ENCODE measurements around the gene PARP16. TPM values are rescaled to one million over a fixed set of nuclear protein-coding genes. Genes with fewer than 3 reads are reported as not detected.

Gene PARP16
- total RNA-seq, 3 donors from 2014 or later, result 10.5 to 14.1 (median 10.9) TPM

DNA sequence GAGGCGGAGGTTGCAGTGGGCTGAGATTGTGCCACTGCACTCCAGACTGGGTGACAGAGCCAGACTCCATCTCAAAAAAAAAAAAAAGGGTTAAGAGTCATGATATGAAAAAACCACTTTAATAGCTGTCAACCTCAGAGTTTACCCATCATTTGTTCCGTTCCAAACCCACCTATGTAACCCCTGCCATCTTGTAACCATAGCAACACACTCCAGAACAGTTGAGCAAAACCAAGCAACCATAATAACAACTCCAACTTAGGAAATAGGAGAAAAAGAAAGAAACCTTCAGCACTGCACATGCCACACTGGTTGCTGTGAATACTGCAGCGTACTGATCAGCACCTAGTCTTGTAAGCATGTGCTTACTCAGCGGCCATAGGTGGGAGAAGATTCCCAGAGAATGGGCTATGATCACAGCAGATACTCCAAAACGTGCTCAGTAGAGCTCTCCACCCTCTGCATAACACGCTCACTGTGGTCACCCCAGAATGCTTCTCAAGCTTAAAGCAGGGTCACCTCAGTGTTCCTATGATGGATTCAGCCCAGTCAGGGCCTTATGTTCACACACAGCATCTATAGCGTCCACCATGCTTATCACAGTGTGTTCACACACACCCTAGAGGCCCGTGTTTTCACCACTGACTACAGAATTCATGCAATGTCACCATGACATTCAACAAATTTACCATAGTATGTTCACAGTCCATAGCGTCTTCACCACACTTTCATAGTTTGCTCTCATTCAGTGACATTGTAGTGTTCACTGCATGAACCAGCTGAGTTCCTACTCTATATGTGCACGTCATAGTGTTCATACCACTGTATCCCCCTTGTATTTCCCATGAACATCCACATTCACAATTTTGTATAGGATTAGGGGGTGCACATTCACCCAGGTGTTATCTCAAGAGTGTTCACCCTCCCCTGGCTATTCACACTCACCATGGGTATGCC lies 68.9 kb downstream of the PARP16 start:
- H3K36me3 Mint-ChIP-seq (ENCODE audit: insufficient read depth), result no peaks in the 10 kb centered on the region
- H3K27me3 Mint-ChIP-seq (ENCODE audit: low read depth), result no peaks in the 10 kb centered on the region
- H3K9me3 Mint-ChIP-seq, result no peaks in the 10 kb centered on the region
- DNase-seq (no peak), ATAC-seq (no peak)
- H3K4me3 Mint-ChIP-seq, result no peak overlapping the region
- H3K4me1 Mint-ChIP-seq (ENCODE audit: low read depth), result no peaks in the 10 kb centered on the region

DNA sequence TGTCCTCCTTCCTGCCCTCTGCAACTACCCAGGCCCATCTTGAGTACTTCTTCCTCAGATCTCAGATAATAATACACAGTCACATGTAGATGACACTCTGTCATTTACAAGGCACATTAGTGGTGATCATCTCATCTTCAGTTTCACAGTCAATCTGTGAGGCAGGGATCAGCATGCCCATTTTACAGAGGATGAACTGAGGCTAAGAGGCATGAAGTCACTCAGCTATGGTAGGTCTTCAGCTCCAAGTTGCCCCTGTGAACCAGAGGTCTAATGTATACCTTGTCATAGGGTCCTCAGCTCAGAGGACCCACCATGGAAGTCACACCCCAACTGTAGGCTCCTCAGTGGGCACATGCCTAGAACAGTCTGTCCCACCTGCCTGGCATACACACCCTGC lies 71.2 kb downstream of the PARP16 start:
- no peak for ATAC-seq
- no peak for DNase-seq
- H3K9me3 Mint-ChIP-seq, result no peaks in the 10 kb centered on the region
- H3K4me3 Mint-ChIP-seq, result no peak overlapping the region
- no peaks in the 10 kb centered on the region for H3K36me3 Mint-ChIP-seq (ENCODE audit: insufficient read depth)
- H3K27me3 Mint-ChIP-seq (ENCODE audit: low read depth), result no peaks in the 10 kb centered on the region
- no peaks in the 10 kb centered on the region for H3K4me1 Mint-ChIP-seq (ENCODE audit: low read depth)

DNA sequence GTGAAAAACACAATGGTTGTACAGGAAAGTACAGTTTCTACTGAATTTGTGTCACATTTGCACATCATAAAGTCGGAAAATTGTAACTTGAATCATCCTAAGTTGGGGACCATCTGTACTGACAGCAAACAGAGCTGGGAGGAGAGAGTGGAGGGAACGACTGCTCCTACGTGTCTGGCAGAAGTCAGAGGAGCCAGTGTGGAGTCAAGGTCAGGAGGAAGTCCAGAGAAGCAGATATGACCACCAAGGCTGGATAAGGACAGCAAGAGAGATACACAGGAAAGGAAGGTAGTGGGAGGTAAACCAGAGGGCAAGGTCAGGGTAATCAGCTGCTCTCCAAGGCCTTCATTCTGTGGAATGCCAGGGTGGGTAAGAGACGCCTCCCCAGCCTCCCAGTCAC lies 72.7 kb downstream of the PARP16 start:
- Mint-ChIP-seq H3K9me3 (no peaks in the 10 kb centered on the region), H3K27me3 (ENCODE audit: low read depth) (no peaks in the 10 kb centered on the region), H3K36me3 (ENCODE audit: insufficient read depth) (no peaks in the 10 kb centered on the region), H3K4me1 (ENCODE audit: low read depth) (no peaks in the 10 kb centered on the region), H3K4me3 (no peak overlapping the region)
- ATAC-seq, result no peak
- DNase-seq, result no peak

DNA sequence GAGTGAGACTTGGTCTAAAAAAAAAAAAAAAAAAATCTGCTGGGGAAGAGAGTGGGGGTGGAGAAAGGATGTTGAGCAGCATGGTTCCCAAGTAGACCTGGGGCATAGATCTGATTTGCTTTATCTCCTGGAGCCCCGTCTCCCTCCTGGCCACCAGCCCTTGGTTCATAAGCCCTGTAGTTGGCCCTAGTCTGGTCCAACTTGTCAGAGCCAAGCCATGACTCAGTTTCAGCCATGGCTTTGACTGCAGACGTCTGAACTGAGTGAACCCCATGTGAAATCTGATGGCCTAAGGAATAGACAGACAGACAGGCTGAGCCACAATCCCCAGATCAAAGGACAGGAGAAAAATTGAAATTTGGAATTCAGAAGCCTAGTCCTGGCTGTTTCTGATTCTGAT lies 73.4 kb downstream of the PARP16 start:
- no peak overlapping the region for H3K4me3 Mint-ChIP-seq
- H3K9me3 Mint-ChIP-seq, result no peaks in the 10 kb centered on the region
- no peaks in the 10 kb centered on the region for H3K4me1 Mint-ChIP-seq (ENCODE audit: low read depth)
- no peaks in the 10 kb centered on the region for H3K27me3 Mint-ChIP-seq (ENCODE audit: low read depth)
- no peaks in the 10 kb centered on the region for H3K36me3 Mint-ChIP-seq (ENCODE audit: insufficient read depth)
- DNase-seq (no peak), ATAC-seq (no peak)

DNA sequence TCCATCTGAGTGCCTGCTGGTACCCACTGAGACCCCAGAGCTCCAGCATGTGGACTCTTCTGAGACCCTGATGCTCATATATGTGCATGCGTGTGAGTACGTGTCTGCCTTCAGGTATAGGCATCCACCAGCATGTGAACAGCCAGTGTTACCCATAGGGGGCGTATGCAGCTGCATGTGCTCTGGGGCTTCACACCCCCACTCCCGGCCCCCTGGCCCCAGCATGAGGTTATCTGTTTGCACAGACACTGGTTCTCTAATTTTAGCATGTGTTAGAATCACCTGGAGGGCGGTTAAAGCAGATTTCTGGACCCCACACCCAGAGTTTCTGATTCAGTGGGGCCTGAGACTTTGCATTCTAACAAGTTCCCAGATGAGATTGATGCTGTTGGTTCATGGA lies 74.6 kb downstream of the PARP16 start:
- DNase-seq (peak; percentile 18), ATAC-seq (peak; percentile 66 to 81)
- Mint-ChIP-seq H3K9me3 (no peaks in the 10 kb centered on the region), H3K36me3 (ENCODE audit: insufficient read depth) (no peaks in the 10 kb centered on the region), H3K4me1 (ENCODE audit: low read depth) (no peaks in the 10 kb centered on the region), H3K27me3 (ENCODE audit: low read depth) (no peaks in the 10 kb centered on the region), H3K4me3 (no peak overlapping the region)

DNA sequence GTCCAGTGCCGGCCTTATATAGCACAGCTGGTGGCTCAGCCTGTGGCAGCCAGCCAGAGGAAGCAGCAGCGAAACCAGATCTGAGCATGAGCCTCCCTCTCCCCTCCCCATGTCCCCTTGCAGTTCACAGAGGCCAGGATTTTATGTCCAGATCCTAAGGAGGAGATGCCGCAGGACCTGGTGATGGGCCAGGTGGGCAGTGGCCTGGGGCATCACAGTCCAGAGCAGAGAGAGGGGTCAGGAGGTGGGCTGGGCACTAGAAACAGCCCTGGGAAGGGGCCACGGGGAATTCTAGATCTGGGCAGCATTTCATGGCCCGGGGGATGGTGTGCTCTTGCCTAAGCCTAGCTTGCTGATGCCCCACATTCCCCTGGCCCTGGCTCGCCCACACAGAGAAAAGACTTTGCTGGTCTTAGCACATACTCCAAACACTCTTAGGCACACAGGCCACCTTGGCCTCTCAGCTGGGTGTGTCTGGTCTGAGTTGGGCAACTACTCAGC lies 75.2 kb downstream of the PARP16 start:
- no peaks in the 10 kb centered on the region for H3K9me3 Mint-ChIP-seq
- DNase-seq, result no peak
- H3K4me3 Mint-ChIP-seq, result no peak overlapping the region
- H3K4me1 Mint-ChIP-seq (ENCODE audit: low read depth), result no peaks in the 10 kb centered on the region
- ATAC-seq, result no peak
- H3K36me3 Mint-ChIP-seq (ENCODE audit: insufficient read depth), result no peaks in the 10 kb centered on the region
- no peaks in the 10 kb centered on the region for H3K27me3 Mint-ChIP-seq (ENCODE audit: low read depth)

DNA sequence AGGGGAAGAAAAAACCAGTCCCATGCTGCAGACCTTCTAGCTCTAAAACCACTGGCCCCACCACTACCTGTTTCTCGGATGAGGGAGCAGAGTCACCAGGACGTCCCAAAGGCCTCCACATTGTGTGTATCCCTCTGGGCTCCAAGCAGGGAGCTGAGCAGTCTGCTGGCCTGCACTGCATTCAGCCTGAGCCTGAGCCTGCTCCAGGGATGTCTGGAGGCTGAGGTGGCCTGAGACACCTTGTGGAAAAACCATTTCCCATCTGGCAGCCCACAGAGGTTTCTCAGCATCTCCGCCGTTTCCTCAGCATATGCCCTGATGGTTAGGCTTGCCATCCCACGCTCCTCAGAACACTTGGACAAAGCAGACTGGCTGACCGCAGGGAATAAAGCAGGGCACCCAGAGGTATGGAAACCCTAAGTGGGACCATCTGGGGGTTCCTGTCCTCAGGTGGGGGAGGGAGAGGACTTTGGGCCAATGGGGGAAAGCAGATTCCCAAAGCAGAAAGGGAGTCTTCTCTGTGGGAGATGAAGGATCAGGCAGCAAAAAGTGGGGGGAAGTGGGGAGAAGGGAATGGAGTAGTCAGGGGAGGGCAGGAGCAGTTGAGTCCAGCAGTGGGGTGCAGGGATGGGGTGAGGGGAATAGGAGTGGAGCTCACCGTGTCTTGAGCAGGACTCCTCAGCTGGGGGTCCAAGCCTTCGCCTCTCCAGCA lies 75.8 kb downstream of the PARP16 start, which contains the start of gene CILP:
CILP (minus strand) TSS at position 704 of the 712 bp plus-strand sequence. CDS start 1,718 bp downstream, outside the sequence.
- no peaks in the 10 kb centered on the region for H3K36me3 Mint-ChIP-seq (ENCODE audit: insufficient read depth)
- no peak within 1 kb of the TSS for H3K4me3 Mint-ChIP-seq

DNA sequence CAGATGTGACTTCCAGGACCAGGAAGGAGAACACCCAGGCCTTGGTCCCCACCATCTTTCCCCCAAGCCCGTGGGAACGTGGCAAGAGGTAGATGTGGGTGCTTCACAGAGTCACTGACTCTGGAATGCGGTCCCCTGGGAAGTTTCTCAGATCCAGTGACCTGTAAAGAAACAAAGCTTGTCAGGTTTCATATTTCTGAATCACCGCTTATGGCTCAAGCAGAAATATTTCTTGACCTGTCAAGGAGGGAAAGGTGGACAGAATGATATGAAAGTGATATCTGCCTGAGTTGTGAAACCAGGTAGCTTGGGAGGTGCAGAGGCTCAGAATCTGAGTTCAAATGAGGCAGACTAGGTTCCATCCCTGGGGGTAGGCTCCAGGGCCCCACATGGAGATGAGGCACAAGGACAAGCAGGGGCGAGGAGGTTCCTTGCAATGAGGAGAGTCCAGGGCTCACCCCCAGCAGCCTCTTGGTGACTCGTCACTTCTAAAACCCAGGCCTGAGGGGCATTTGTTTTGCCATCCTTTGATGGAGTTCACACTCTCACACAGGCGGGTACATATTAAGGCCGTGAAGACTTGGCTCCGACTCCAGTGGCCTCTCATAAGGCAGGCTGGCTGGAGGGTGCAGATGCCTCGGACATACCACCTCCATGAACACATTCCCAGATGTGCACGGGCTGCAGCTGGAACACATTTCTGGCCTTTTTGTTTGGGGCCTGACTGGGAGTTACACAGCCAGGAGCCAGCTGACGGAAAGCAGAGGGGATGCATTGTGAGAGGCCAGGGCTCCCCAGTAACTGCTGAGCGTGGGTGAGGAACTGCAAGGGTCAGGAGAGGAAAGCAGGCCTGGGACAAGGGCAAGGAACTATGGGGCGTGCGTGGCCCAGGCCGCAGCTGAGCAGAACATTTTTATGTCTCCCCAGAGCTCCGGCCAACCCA lies 76.7 kb downstream of the PARP16 start:
- DNase-seq, result no peak
- Mint-ChIP-seq H3K9me3 (no peaks in the 10 kb centered on the region), H3K4me3 (no peak overlapping the region), H3K27me3 (ENCODE audit: low read depth) (no peaks in the 10 kb centered on the region), H3K36me3 (ENCODE audit: insufficient read depth) (no peaks in the 10 kb centered on the region), H3K4me1 (ENCODE audit: low read depth) (no peaks in the 10 kb centered on the region)
- ATAC-seq, result no peak

More for the DNA sequence above, 75.8 kb downstream of the PARP16 start, which contains the start of gene CILP:
- no peak for DNase-seq
- H3K27me3 Mint-ChIP-seq (ENCODE audit: low read depth), result no peaks in the 10 kb centered on the region
- no peaks in the 10 kb centered on the region for H3K4me1 Mint-ChIP-seq (ENCODE audit: low read depth)
- ATAC-seq, result no peak
- H3K9me3 Mint-ChIP-seq, result no peaks in the 10 kb centered on the region

DNA sequence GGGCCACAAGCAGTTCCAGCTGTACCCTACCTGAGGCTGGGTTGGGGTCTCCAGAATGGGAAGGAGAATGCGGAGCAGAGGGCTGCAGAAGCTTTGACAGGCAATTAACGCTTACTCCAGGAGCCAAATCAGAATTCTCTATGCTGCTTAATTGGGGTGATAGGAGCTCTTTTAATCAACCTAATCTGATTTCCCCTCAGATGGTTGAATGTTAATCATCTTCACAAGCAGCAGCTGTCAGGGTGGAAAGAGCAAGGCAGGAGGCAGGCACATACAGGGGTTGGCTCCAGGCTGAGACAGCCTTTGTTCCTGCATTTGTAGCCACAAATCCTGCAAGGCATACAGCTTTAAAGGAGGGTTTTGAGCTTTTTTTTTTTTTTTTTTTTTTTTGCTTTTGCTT lies 78.0 kb downstream of the PARP16 start:
- Mint-ChIP-seq H3K36me3 (ENCODE audit: insufficient read depth) (no peaks in the 10 kb centered on the region), H3K4me3 (no peak overlapping the region), H3K27me3 (ENCODE audit: low read depth) (no peaks in the 10 kb centered on the region), H3K4me1 (ENCODE audit: low read depth) (no peaks in the 10 kb centered on the region), H3K9me3 (no peaks in the 10 kb centered on the region)
- DNase-seq (no peak), ATAC-seq (no peak)

Other genes starting within 250 kb of the PARP16 start
- gene SLC51B, start 241.5 kb downstream of the PARP16 start, total RNA-seq, result not detected
- gene RASL12, start 218.9 kb downstream of the PARP16 start, total RNA-seq, result not detected
- gene KBTBD13, start 210.1 kb downstream of the PARP16 start, total RNA-seq, result not detected
- gene UBAP1L, start 171.7 kb downstream of the PARP16 start, total RNA-seq, result 1 to 10 TPM; 5.2 to 6.1 (median 5.9) TPM
- 10 to 100 TPM; 35.0 to 38.7 (median 36.1) TPM for gene PDCD7, start 153.1 kb downstream of the PARP16 start, total RNA-seq
- 10 to 100 TPM; 56.2 to 62.4 (median 58.0) TPM for gene CLPX, start 101.5 kb downstream of the PARP16 start, total RNA-seq
- under 1 TPM; 0.08 to 0.13 (median 0.08) TPM for gene CILP, start 75.4 kb downstream of the PARP16 start, total RNA-seq
- not detected for gene RNU5A-1, start 9.2 kb upstream of the PARP16 start, total RNA-seq
- 10 to 100 TPM in 1 of 3 donors, not detected in 2; 14.0 TPM for gene RNU5B-1, start 17.8 kb upstream of the PARP16 start, total RNA-seq
- under 1 TPM in 1 of 3 donors, not detected in 2; 0.10 TPM for gene IGDCC3, start 91.1 kb upstream of the PARP16 start, total RNA-seq
- gene IGDCC4, start 136.1 kb upstream of the PARP16 start, total RNA-seq, result under 1 TPM; 0.66 to 0.98 (median 0.95) TPM
- gene DPP8, start 230.8 kb upstream of the PARP16 start, total RNA-seq, result 10 to 100 TPM; 27.4 to 30.3 (median 29.0) TPM
- gene HACD3, start 243.6 kb upstream of the PARP16 start, total RNA-seq, result 10 to 100 TPM; 44.0 to 53.9 (median 45.9) TPM